Caki2 (cell line): ENCODE results near the gene YPEL4. TPM values are rescaled to one million over a fixed set of nuclear protein-coding genes. Genes with fewer than 3 reads are reported as not detected.
"Not testable (repeated sequence)": the region's sequence is repeated elsewhere in the genome, so short reads cannot be mapped to it uniquely, and the experiment has no call there.

Source experiments
- DNase-seq: peaks from one replicate; pipeline ENCODE4 v3.0.0-alpha.2; 2015; ENCODE audit warnings: low read depth
- in situ Hi-C: cut with HindIII; loops from 2 replicates; pipeline ENCODE4 v1.10.0; 2016; ENCODE audit warnings: low sequenced_read_pairs, low pct_unique_long_range_greater_than_20kb, mixed read lengths
- total RNA-seq: library from RNA; depleted of rRNA; stranded (reverse); fragments of >200 nt; shearing (Covaris generic); gene quantifications from 2 replicates; pipeline ENCODE4 v1.2.3, GENCODE V29; 2014; ENCODE audit warnings: low replicate concordance; rRNA removed

Gene YPEL4
- 0.14 TPM in 1 of 2 replicates, not detected in the other for total RNA-seq

GRCh38 chr11:57649826-57650738 lies at the start of gene YPEL4:
Gene YPEL4, minus strand, starts transcription at chr11:57649912. Its CDS starts 2,805 bp downstream, at chr11:57647107.
- in situ Hi-C loops = no loop called here
- peak; percentile 42 for DNase-seq

- DNase-seq = no peak
- in situ Hi-C loops = no loop called here
Measured at GRCh38 chr11:57698843-57699365, 49.2 kb upstream of the YPEL4 start.

- in situ Hi-C loops, DNase-seq: not testable (repeated sequence)
Measured at GRCh38 chr11:57690474-57690873, 40.8 kb upstream of the YPEL4 start.

- in situ Hi-C loops = no loop called here
Measured at GRCh38 chr11:57681168-57681567, 31.5 kb upstream of the YPEL4 start.

GRCh38 chr11:57680552-57680874 lies 30.8 kb upstream of the YPEL4 start:
- in situ Hi-C loops = no loop called here
- DNase-seq = peak; percentile 65

More at GRCh38 chr11:57681168-57681567, 31.5 kb upstream of the YPEL4 start:
- no peak for DNase-seq

- in situ Hi-C loops = no loop called here
- DNase-seq = no peak
Measured at GRCh38 chr11:57679396-57679795, 29.7 kb upstream of the YPEL4 start.

GRCh38 chr11:57675176-57675941 lies 25.6 kb upstream of the YPEL4 start:
- DNase-seq = no peak
- in situ Hi-C loops = no loop called here

- peak; percentile 57 for DNase-seq
- in situ Hi-C loops = no loop called here
Measured at GRCh38 chr11:57674251-57674650, 24.5 kb upstream of the YPEL4 start.

GRCh38 chr11:57668434-57668782 lies 18.7 kb upstream of the YPEL4 start:
- DNase-seq = no peak
- in situ Hi-C loops = no loop called here

GRCh38 chr11:57667736-57668433 lies 18.2 kb upstream of the YPEL4 start, which contains the start of gene ZDHHC5:
Gene ZDHHC5, plus strand, starts transcription at chr11:57668114. Its CDS starts 4,977 bp downstream, at chr11:57673091.
- in situ Hi-C loops = no loop called here

GRCh38 chr11:57667117-57667735 lies 17.5 kb upstream of the YPEL4 start:
- in situ Hi-C loops = no loop called here
- DNase-seq = peak; percentile 96

More at GRCh38 chr11:57667736-57668433, 18.2 kb upstream of the YPEL4 start, which contains the start of gene ZDHHC5:
- peak; percentile 98 for DNase-seq

GRCh38 chr11:57663975-57664374 lies 14.3 kb upstream of the YPEL4 start:
- no peak for DNase-seq
- in situ Hi-C loops = no loop called here

GRCh38 chr11:57662893-57663292 lies 13.2 kb upstream of the YPEL4 start:
- in situ Hi-C loops = no loop called here
- no peak for DNase-seq

GRCh38 chr11:57659669-57660068 lies 10.0 kb upstream of the YPEL4 start:
- in situ Hi-C loops = no loop called here
- no peak for DNase-seq

GRCh38 chr11:57658023-57658361 lies 8.3 kb upstream of the YPEL4 start:
- in situ Hi-C loops = no loop called here
- no peak for DNase-seq

GRCh38 chr11:57657194-57658022 lies 7.7 kb upstream of the YPEL4 start, which contains the start of gene CLP1:
Gene CLP1, plus strand, starts transcription at chr11:57657762. Its CDS starts 1,715 bp downstream, at chr11:57659477.
- DNase-seq = peak; percentile 97
- in situ Hi-C loops = no loop called here

GRCh38 chr11:57656885-57657193 lies 7.1 kb upstream of the YPEL4 start:
- in situ Hi-C loops = no loop called here
- no peak for DNase-seq
